Measurements from ENCODE around the gene TREML1. TPM values are rescaled to one million over a fixed set of nuclear protein-coding genes. Genes with fewer than 3 reads are reported as not detected.
"Not testable (repeated sequence)": the region's sequence is repeated elsewhere in the genome, so short reads cannot be mapped to it uniquely, and the experiment has no call there.

Gene TREML1
- polyA plus RNA-seq, result under 1 TPM in 1 of 3 donors, not detected in 2; 0.09 TPM

- 45 to 77% (median 54%) methylated on average over 5 of the region's 5 CpGs for WGBS, 3 donors
- no peak within 1 kb of the TSS for H3K27ac ChIP-seq (ENCODE audit: low read depth, low read length)
These were observed at the start of gene TREML1 for GRCh38 chr6:41153992-41154625. Gene TREML1, minus strand, starts transcription at chr6:41154347. Its CDS starts 59 bp downstream, at chr6:41154288.

- 39 to 66% (median 46%) methylated on average over 8 of the region's 8 CpGs for WGBS, 3 donors
- H3K27ac ChIP-seq (ENCODE audit: low read depth, low read length), result peak overlapping the region; percentile 19
These were observed 47.6 kb upstream of the TREML1 start for GRCh38 chr6:41201764-41202173.

GRCh38 chr6:41200901-41201763 is 47.0 kb upstream of the TREML1 start, which contains the start of gene TREML2:
Gene TREML2, minus strand, starts transcription at chr6:41201149. Its CDS starts 141 bp downstream, at chr6:41201008.
- peak within 1 kb of the TSS; percentile 70 for H3K27ac ChIP-seq (ENCODE audit: low read depth, low read length)
- WGBS, 3 donors, result 49 to 80% (median 52%) methylated on average over 12 of the region's 12 CpGs

- peak overlapping the region; percentile 70 for H3K27ac ChIP-seq (ENCODE audit: low read depth, low read length)
- 49 to 86% (median 49%) methylated on average over 2 of the region's 2 CpGs for WGBS, 3 donors
These were observed 46.3 kb upstream of the TREML1 start for GRCh38 chr6:41200296-41200900.

GRCh38 chr6:41199552-41200246 is 45.6 kb upstream of the TREML1 start:
- H3K27ac ChIP-seq (ENCODE audit: low read depth, low read length), result no peak overlapping the region
- 67 to 81% (median 74%) methylated on average over 1 of the region's 1 CpG for whole genome bisulfite sequencing, 3 donors

- H3K27ac ChIP-seq (ENCODE audit: low read depth, low read length), result no peak overlapping the region
- 89 to 96% (median 94%) methylated on average over 3 of the region's 3 CpGs for WGBS, 3 donors
These were observed 43.1 kb upstream of the TREML1 start for GRCh38 chr6:41197234-41197633.

- WGBS, 3 donors, result 78 to 93% (median 91%) methylated on average over 3 of the region's 3 CpGs
- no peak overlapping the region for H3K27ac ChIP-seq (ENCODE audit: low read depth, low read length)
These were observed 40.2 kb upstream of the TREML1 start for GRCh38 chr6:41194386-41194785.

- no peak overlapping the region for H3K27ac ChIP-seq (ENCODE audit: low read depth, low read length)
- WGBS, 3 donors, result 49 to 65% (median 53%) methylated on average over 5 of the region's 5 CpGs
These were observed 39.7 kb upstream of the TREML1 start for GRCh38 chr6:41193884-41194283.

GRCh38 chr6:41193171-41193734 is 39.1 kb upstream of the TREML1 start:
- no peak overlapping the region for H3K27ac ChIP-seq (ENCODE audit: low read depth, low read length)
- WGBS, 3 donors, result 70 to 78% (median 77%) methylated on average over 5 of the region's 5 CpGs

GRCh38 chr6:41191569-41191968 is 37.4 kb upstream of the TREML1 start:
- 7 to 27% (median 24%) methylated on average over 5 to 6 of the region's 6 CpGs for WGBS, 3 donors
- H3K27ac ChIP-seq (ENCODE audit: low read depth, low read length), result no peak overlapping the region

- WGBS, 3 donors, result 79 to 92% (median 80%) methylated on average over 3 of the region's 3 CpGs
- no peak overlapping the region for H3K27ac ChIP-seq (ENCODE audit: low read depth, low read length)
These were observed 36.6 kb upstream of the TREML1 start for GRCh38 chr6:41190791-41191190.

GRCh38 chr6:41189967-41190366 is 35.8 kb upstream of the TREML1 start:
- no peak overlapping the region for H3K27ac ChIP-seq (ENCODE audit: low read depth, low read length)
- 96 to 98% (median 96%) methylated on average over 2 of the region's 2 CpGs for WGBS, 3 donors

- H3K27ac ChIP-seq (ENCODE audit: low read depth, low read length), result not testable (repeated sequence)
These were observed 34.9 kb upstream of the TREML1 start for GRCh38 chr6:41189046-41189445.

- WGBS, 3 donors, result 85 to 86% (median 86%) methylated on average over 7 to 8 of the region's 8 CpGs
- H3K27ac ChIP-seq (ENCODE audit: low read depth, low read length), result no peak overlapping the region
These were observed 34.1 kb upstream of the TREML1 start for GRCh38 chr6:41187924-41188886.

GRCh38 chr6:41186031-41186562 is 31.9 kb upstream of the TREML1 start:
- 43 to 58% (median 56%) methylated on average over 7 to 10 of the region's 10 CpGs for WGBS, 3 donors
- H3K27ac ChIP-seq (ENCODE audit: low read depth, low read length), result no peak overlapping the region

GRCh38 chr6:41184761-41185160 is 30.6 kb upstream of the TREML1 start:
- WGBS, 3 donors, result 78 to 87% (median 81%) methylated on average over 7 of the region's 7 CpGs

More at GRCh38 chr6:41184761-41185160, 30.6 kb upstream of the TREML1 start:
- H3K27ac ChIP-seq (ENCODE audit: low read depth, low read length), result no peak overlapping the region
